ENCODE results near the gene SELENOP.
"Not testable (repeated sequence)": the region's sequence is repeated elsewhere in the genome, so short reads cannot be mapped to it uniquely, and the experiment has no call there.

SELENOP gene

DNA sequence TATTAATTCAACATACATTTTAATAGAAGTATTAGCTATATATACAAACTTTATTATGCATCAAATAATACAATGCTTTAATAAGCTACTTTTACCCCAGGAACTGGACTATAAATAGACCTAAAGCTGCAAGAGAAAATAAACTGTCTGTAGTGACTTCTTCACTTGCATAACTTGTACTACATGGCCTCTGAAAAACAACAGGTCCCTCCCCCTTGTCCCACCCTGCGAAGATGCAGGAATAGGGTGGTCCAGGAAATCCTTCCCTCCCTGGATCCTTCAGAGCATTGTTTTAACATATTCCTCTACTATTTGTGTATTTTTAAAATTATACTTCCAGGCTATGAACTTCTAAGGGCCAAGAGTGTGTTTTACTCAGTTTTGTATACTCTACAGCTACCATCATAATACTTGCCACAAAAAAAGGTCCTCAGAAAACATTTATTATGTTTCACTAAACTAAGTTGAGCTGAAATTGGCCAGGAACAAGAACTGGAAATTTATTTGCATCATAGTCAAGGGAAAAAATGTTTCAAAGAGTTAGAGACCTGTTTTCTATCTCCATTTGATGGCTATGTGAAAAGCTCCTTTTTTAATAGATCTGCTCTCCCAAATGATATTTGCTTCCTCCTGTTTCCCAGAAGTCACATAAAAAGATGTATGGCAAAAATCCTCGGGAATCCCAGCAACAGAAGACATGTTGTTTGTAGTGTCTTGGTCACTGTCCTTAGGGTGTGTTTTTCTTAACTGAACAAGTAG is 15.2 kb upstream of the SELENOP start:
- no peak for DNase-seq (ENCODE audit: low spot score)
- TF ChIP-seq, protein P1, sequence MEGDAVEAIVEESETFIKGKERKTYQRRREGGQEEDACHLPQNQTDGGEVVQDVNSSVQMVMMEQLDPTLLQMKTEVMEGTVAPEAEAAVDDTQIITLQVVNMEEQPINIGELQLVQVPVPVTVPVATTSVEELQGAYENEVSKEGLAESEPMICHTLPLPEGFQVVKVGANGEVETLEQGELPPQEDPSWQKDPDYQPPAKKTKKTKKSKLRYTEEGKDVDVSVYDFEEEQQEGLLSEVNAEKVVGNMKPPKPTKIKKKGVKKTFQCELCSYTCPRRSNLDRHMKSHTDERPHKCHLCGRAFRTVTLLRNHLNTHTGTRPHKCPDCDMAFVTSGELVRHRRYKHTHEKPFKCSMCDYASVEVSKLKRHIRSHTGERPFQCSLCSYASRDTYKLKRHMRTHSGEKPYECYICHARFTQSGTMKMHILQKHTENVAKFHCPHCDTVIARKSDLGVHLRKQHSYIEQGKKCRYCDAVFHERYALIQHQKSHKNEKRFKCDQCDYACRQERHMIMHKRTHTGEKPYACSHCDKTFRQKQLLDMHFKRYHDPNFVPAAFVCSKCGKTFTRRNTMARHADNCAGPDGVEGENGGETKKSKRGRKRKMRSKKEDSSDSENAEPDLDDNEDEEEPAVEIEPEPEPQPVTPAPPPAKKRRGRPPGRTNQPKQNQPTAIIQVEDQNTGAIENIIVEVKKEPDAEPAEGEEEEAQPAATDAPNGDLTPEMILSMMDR (IDR thresholded peaks at IDR 0.05; ENCODE audit: extremely low read depth, missing control alignments): no peak

DNA sequence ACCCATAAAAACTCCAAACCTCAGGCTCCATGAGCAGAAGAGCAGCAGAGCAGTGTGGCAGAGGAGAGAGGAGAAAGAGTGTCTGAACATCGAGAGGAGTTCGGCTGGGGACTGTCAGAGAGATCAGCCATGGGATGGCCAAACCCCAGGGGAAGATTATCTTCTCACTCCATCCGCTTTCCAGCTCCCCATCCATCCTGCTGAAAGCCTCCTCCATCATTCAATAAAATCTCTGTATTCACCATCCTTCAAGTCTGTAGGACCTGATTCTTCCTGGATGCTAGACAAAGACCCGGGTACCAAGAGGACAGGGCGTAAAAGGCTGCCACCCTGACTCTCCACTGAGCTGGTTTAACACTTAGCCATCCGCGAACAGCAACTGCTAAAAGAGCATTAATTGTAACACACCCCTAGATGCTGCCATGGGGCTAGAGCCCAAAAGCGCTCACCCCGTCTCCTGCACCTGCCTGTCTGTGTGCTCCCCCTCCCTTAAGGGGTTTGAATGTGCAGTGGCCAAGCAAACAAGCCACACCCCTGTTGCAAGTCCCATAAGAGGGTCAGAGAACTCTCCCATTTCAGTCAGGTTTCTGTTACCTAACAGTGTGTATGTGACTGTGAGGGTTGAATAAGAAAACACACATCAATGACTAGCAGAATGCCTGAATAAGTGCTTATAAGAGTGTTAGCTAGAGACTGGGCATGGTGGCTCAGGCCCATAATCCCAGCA is 13.9 kb upstream of the SELENOP start:
- no peak for DNase-seq (ENCODE audit: low spot score)
- TF ChIP-seq, protein P1 (IDR thresholded peaks at IDR 0.05; ENCODE audit: extremely low read depth, missing control alignments): no peak

DNA sequence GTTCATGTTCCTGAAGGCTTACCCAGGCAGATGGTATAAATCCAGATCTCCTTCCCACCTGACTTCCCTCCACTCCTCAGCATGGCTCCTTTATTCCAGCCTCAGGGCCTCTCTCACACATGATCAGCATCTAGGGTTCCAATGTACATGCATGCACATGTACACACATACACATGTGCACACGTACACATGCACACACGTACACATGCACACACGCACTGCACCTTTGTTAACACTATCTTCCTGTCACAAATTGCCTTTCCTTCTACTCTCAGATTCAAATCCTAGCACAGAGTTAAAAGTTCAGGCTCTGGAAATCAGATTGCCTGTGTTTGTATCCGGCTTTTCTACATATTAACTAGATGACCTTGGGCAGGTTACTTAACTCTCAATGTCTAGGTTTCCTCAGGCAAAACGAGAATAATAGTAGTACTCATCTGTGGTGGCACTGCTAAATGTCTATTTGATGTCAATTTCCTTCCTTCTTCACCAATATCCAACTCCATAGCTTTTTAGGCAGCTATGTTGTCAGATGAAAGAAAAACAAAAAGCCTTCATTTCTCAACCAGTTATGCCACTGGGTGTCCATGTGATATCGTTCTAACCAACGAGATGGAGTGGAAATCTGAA is 12.8 kb upstream of the SELENOP start:
- TF ChIP-seq, protein P1 (IDR thresholded peaks at IDR 0.05; ENCODE audit: extremely low read depth, missing control alignments): no peak
- DNase-seq (ENCODE audit: low spot score): no peak

DNA sequence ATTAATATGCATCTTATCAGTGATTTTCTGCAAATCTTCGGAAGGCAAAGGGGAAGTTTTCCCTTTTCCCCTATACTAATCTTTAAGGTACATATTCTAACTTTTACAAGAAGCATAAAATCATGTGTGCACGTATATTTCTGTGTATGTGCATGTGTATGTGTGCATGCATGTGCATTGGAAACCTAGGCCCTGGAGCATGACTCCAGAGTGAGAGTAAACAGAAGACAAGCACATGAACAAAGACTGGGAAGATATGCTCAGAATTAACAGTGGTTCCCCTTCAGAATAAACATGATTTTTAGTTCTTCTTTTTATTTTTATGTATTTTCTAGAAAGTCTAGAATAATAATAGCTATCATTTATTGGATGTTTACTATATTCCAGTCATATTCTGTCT is 10.9 kb upstream of the SELENOP start:
- no peak for DNase-seq (ENCODE audit: low spot score)
- TF ChIP-seq, protein P1 (IDR thresholded peaks at IDR 0.05; ENCODE audit: extremely low read depth, missing control alignments): no peak

DNA sequence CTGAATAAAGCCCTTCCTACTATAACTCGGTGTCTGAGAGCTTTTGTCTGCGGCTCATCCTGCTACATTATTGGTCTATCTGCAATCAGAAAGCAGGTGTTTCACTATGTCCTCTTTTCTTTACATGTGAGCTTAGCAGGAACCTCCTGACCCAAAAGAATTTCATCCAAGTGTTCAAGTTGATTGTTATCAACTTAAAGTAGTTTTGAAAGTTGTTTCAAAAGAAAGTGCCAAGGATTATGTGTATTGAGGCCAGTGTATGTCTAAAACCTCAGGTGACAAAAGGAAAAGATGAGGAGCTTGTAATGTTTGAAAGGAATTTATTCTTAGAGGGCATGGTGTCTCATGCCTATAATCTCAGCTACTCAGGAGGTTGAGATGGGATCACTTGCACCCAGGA is 8.1 kb upstream of the SELENOP start:
- no peak for DNase-seq (ENCODE audit: low spot score)
- TF ChIP-seq, protein P1 (IDR thresholded peaks at IDR 0.05; ENCODE audit: extremely low read depth, missing control alignments): no peak

DNA sequence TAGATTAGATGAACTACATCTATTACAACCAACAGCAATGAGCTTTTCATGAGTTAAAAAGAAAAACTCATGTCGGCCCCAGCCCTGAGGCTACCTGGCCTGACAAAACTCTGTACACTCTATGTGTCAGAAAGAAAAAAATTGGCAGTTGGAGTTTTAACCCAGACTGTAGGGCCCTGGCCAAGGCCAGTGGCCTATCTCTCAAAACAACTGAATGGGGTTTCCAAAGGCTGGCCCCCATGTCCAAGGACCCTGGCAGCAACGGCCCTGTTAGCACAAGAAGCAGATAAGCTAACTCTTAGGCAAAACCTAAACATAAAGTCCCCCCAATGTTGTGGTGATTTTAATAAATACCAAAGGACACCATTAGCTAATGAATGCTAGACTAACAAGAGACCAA is 4.9 kb upstream of the SELENOP start:
- not testable (repeated sequence) for DNase-seq (ENCODE audit: low spot score)

DNA sequence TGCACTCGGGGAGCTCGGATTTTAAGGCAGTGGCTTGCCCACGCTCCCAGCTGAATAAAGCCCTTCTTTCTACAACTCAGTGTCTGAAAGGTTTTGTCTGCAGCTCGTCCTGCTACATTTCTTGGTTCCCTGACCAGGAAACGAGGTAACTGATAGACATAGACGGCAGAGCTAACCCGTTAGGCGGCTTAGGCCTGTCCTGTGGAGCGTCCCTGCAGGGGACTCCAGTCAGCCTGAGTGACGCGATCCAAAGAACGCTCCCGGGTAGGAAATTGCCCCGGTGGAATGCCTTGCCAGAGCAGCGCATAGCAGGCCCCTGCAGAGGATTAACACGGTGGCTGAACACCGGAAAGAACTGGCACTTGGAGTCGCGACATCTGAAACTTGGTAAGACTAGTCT is 1.8 kb upstream of the SELENOP start:
- no peak for DNase-seq (ENCODE audit: low spot score)
- TF ChIP-seq, protein P1 (IDR thresholded peaks at IDR 0.05; ENCODE audit: extremely low read depth, missing control alignments): no peak

Data from GM20000 (cell line).